WTC11 (cell line): ENCODE measurements around the gene ZKSCAN1.

Source experiments
- ATF1 ChIP-seq: sonication (generic); formaldehyde crosslinking; IDR thresholded peaks from 2 replicates; pipeline ENCODE4 v1.8.1; 2023; ENCODE audit warnings: mild to moderate bottlenecking, moderate library complexity, missing genetic modification reagents
- FOXK1 ChIP-seq: sonication (generic); formaldehyde crosslinking; IDR thresholded peaks from 2 replicates; pipeline ENCODE4 v1.8.0; 2022; ENCODE audit warnings: mild to moderate bottlenecking, moderate library complexity, missing genetic modification reagents
- FOXP1 ChIP-seq: sonication (generic); formaldehyde crosslinking; IDR thresholded peaks from 2 replicates; pipeline ENCODE4 v1.8.0; 2022; ENCODE audit warnings: missing genetic modification reagents, mild to moderate bottlenecking, moderate library complexity, borderline replicate concordance
- NR2C2 ChIP-seq: sonication (generic); formaldehyde crosslinking; IDR thresholded peaks from 2 replicates; pipeline ENCODE4 v1.8.0; 2022; ENCODE audit warnings: mild to moderate bottlenecking, missing genetic modification reagents
- RELA ChIP-seq: sonication (generic); formaldehyde crosslinking; IDR thresholded peaks from 2 replicates; pipeline ENCODE4 v1.8.1; 2022; ENCODE audit warnings: missing genetic modification reagents, mild to moderate bottlenecking, borderline replicate concordance
- TCF7 ChIP-seq: sonication (generic); formaldehyde crosslinking; IDR thresholded peaks from 2 replicates; pipeline ENCODE4 v1.8.0; 2022; ENCODE audit warnings: mild to moderate bottlenecking, low read depth, missing genetic modification reagents, moderate library complexity
- TEAD4 ChIP-seq: sonication (generic); formaldehyde crosslinking; IDR thresholded peaks from 2 replicates; pipeline ENCODE4 v1.8.0; 2022; ENCODE audit warnings: mild to moderate bottlenecking, missing genetic modification reagents
- ZNF232 ChIP-seq: sonication (generic); formaldehyde crosslinking; IDR thresholded peaks from 2 replicates; pipeline ENCODE4 v1.8.0; 2022; ENCODE audit warnings: mild to moderate bottlenecking, missing genetic modification reagents
- TF ChIP-seq, protein P1 (sequence below): sonication (generic); formaldehyde crosslinking; IDR thresholded peaks from 2 replicates; pipeline ENCODE4 v1.8.0; 2022; ENCODE audit warnings: mild to moderate bottlenecking, missing genetic modification reagents
- TF ChIP-seq, protein P2 (sequence below): sonication (generic); formaldehyde crosslinking; IDR thresholded peaks from 2 replicates; pipeline ENCODE4 v1.8.1; 2023; ENCODE audit warnings: mild to moderate bottlenecking, missing genetic modification reagents
- TF ChIP-seq, protein P3 (sequence below): fragments of 200-600 bp; IDR thresholded peaks from 2 replicates; pipeline ENCODE4 v1.8.0; 2022; ENCODE audit warnings: antibody characterized with exemption
- TF ChIP-seq, protein P4 (sequence below): fragments of 250-450 bp; sonication (Bioruptor Pico); IDR thresholded peaks from 2 replicates; pipeline ENCODE4 v2.1.2; 2022; ENCODE audit warnings: mild to moderate bottlenecking, moderate library complexity
- TF ChIP-seq, protein P5 (sequence below): sonication (generic); formaldehyde crosslinking; IDR thresholded peaks from 2 replicates; pipeline ENCODE4 v1.8.1; 2023; ENCODE audit warnings: mild to moderate bottlenecking, missing genetic modification reagents, moderate library complexity
- TF ChIP-seq, protein P6 (sequence below): sonication (generic); formaldehyde crosslinking; IDR thresholded peaks from 2 replicates; pipeline ENCODE4 v1.8.0; 2022; ENCODE audit warnings: mild to moderate bottlenecking, missing genetic modification reagents

DNA sequence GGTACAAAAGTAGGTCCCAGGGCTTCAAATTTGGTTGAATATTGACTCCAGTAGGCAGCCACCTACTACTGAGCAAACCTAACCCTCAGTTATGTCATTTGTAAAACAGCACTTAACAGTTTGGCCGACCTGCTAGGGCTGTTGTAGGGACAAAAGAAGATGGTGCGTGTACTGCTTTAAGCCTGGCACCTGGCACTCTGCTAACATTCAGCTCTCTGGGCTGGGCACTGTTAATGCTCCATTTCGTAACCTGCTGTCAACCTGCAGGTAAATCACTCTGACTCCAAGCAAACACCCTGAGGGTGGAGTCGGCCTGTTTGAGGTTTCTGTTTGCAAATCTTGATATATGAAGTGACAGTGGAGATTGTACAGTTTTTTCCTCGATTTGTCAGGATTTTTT, 7.2 kb downstream of the ZKSCAN1 start:
- TF ChIP-seq, protein P1, sequence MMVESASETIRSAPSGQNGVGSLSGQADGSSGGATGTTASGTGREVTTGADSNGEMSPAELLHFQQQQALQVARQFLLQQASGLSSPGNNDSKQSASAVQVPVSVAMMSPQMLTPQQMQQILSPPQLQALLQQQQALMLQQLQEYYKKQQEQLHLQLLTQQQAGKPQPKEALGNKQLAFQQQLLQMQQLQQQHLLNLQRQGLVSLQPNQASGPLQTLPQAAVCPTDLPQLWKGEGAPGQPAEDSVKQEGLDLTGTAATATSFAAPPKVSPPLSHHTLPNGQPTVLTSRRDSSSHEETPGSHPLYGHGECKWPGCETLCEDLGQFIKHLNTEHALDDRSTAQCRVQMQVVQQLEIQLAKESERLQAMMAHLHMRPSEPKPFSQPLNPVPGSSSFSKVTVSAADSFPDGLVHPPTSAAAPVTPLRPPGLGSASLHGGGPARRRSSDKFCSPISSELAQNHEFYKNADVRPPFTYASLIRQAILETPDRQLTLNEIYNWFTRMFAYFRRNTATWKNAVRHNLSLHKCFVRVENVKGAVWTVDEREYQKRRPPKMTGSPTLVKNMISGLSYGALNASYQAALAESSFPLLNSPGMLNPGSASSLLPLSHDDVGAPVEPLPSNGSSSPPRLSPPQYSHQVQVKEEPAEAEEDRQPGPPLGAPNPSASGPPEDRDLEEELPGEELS (CRISPR knock-in tag): no peak
- TF ChIP-seq, protein P2, sequence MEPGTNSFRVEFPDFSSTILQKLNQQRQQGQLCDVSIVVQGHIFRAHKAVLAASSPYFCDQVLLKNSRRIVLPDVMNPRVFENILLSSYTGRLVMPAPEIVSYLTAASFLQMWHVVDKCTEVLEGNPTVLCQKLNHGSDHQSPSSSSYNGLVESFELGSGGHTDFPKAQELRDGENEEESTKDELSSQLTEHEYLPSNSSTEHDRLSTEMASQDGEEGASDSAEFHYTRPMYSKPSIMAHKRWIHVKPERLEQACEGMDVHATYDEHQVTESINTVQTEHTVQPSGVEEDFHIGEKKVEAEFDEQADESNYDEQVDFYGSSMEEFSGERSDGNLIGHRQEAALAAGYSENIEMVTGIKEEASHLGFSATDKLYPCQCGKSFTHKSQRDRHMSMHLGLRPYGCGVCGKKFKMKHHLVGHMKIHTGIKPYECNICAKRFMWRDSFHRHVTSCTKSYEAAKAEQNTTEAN (CRISPR knock-in tag): no peak
- TF ChIP-seq, protein P3, sequence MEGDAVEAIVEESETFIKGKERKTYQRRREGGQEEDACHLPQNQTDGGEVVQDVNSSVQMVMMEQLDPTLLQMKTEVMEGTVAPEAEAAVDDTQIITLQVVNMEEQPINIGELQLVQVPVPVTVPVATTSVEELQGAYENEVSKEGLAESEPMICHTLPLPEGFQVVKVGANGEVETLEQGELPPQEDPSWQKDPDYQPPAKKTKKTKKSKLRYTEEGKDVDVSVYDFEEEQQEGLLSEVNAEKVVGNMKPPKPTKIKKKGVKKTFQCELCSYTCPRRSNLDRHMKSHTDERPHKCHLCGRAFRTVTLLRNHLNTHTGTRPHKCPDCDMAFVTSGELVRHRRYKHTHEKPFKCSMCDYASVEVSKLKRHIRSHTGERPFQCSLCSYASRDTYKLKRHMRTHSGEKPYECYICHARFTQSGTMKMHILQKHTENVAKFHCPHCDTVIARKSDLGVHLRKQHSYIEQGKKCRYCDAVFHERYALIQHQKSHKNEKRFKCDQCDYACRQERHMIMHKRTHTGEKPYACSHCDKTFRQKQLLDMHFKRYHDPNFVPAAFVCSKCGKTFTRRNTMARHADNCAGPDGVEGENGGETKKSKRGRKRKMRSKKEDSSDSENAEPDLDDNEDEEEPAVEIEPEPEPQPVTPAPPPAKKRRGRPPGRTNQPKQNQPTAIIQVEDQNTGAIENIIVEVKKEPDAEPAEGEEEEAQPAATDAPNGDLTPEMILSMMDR: no peak
- TF ChIP-seq ZNF232: no peak
- no peak for TF ChIP-seq FOXP1 (CRISPR knock-in tag)
- no peak for TF ChIP-seq TEAD4 (CRISPR knock-in tag)
- TF ChIP-seq, protein P4, sequence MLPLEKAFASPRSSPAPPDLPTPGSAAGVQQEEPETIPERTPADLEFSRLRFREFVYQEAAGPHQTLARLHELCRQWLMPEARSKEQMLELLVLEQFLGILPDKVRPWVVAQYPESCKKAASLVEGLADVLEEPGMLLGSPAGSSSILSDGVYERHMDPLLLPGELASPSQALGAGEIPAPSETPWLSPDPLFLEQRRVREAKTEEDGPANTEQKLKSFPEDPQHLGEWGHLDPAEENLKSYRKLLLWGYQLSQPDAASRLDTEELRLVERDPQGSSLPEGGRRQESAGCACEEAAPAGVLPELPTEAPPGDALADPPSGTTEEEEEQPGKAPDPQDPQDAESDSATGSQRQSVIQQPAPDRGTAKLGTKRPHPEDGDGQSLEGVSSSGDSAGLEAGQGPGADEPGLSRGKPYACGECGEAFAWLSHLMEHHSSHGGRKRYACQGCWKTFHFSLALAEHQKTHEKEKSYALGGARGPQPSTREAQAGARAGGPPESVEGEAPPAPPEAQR (CRISPR knock-in tag): no peak
- no peak for TF ChIP-seq NR2C2
- TF ChIP-seq RELA: no peak
- TF ChIP-seq, protein P5, sequence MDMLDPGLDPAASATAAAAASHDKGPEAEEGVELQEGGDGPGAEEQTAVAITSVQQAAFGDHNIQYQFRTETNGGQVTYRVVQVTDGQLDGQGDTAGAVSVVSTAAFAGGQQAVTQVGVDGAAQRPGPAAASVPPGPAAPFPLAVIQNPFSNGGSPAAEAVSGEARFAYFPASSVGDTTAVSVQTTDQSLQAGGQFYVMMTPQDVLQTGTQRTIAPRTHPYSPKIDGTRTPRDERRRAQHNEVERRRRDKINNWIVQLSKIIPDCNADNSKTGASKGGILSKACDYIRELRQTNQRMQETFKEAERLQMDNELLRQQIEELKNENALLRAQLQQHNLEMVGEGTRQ (CRISPR knock-in tag): no peak
- TF ChIP-seq FOXK1: no peak
- no peak for TF ChIP-seq ATF1
- TF ChIP-seq, protein P6, sequence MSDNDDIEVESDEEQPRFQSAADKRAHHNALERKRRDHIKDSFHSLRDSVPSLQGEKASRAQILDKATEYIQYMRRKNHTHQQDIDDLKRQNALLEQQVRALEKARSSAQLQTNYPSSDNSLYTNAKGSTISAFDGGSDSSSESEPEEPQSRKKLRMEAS (CRISPR knock-in tag): no peak
- TF ChIP-seq TCF7 (CRISPR knock-in tag): no peak
